Prostate gland (tissue), 2 donors: ENCODE data around the gene METTL17. TPM values are rescaled to one million over a fixed set of nuclear protein-coding genes. Genes with fewer than 3 reads are reported as not detected.

ENCODE experiments used
- DNase-seq: peaks from one replicate; pipeline ENCODE4 v3.0.0-alpha.2; 2019; ENCODE audit warnings: low spot score
- H3K27ac ChIP-seq, 2 donors: fragments of 200-600 bp; sonication (generic); 2 replicates each; pipeline ENCODE4 v1.5.1; 2017 to 2019
- H3K27me3 ChIP-seq: fragments of 200-600 bp; sonication (generic); replicated peaks from 2 replicates; pipeline ENCODE4 v1.5.1; 2019; ENCODE audit not compliant: insufficient read depth
- H3K36me3 ChIP-seq, 2 donors: fragments of 200-600 bp; sonication (generic); 1 replicate in 1 of 2; 2 replicates in 1 of 2; pipeline versions ENCODE4 v1.5.1 to v1.8.1; 2017 to 2019
- H3K4me1 ChIP-seq: fragments of 200-600 bp; sonication (generic); replicated peaks from 2 replicates; pipeline ENCODE4 v1.5.1; 2019
- H3K4me3 ChIP-seq, 2 donors: fragments of 200-600 bp; sonication (generic); 2 replicates each; pipeline ENCODE4 v1.5.1; 2017 to 2019
- H3K9me3 ChIP-seq: fragments of 200-600 bp; sonication (generic); 2 replicates; pipeline ENCODE4 v1.5.1; 2017
- CTCF ChIP-seq, 4 experiments: fragments of 200-600 bp in 2 of 4; fragments of 450-650 bp in 2 of 4; sonication (generic) in 2 of 4; IDR thresholded peaks; 1 replicate in 3 of 4; 2 replicates in 1 of 4; pipeline ENCODE4 v1.5.1; 2016 to 2019; ENCODE audit warnings: antibody characterized with exemption in 4 of 4, mild to moderate bottlenecking in 2 of 4, moderate library complexity in 2 of 4
- POLR2A ChIP-seq: fragments of 450-650 bp; IDR thresholded peaks from one replicate; pipeline ENCODE4 v1.6.1; 2016; ENCODE audit warnings: antibody characterized with exemption, mild to moderate bottlenecking
- POLR2AphosphoS5 ChIP-seq: sonication (generic); formaldehyde crosslinking; IDR thresholded peaks from one replicate; pipeline ENCODE4 v1.6.1; 2017; ENCODE audit warnings: antibody characterized with exemption
- WGBS: methylation state at CpG from one replicate; pipeline ENCODE4 v1.1.5; 2018; 5-methylcytosine and 5-hydroxymethylcytosine counted together
- intact Hi-C: fragments of 100-400 bp; cut with DNase I; formaldehyde crosslinking; loops from one replicate; pipeline ENCODE4 v1.14.2; 2022
- total RNA-seq, 2 donors: library from RNA; depleted of rRNA; stranded (reverse); fragments of >200 nt; gene quantifications; one replicate each; pipeline ENCODE4 v1.1.0, GENCODE V29; 2016

The METTL17 gene
- total RNA-seq, 2 donors from 2014 or later: 60.3 to 74.5 TPM

GRCh38 chr14:21036751-21037150 is 47.0 kb downstream of the METTL17 start:
- TF ChIP-seq POLR2AphosphoS5: no peak
- TF ChIP-seq CTCF (IDR thresholded peaks at IDR 0.05): no peak
- no peak for TF ChIP-seq POLR2A
- DNase-seq: no peak
- H3K9me3 ChIP-seq: no peaks in the 10 kb centered on the region
- intact Hi-C loops: no loop called here
- no peaks in the 10 kb centered on the region for H3K36me3 ChIP-seq
- no peaks in the 10 kb centered on the region for H3K27me3 ChIP-seq
- H3K4me3 ChIP-seq: no peak overlapping the region
- no peak overlapping the region for H3K27ac ChIP-seq
- 91% methylated on average over 7 of the region's 7 CpGs for WGBS
- H3K4me1 ChIP-seq: peaks cover 14% of the 10 kb centered on the region

GRCh38 chr14:21037156-21037555 is 47.4 kb downstream of the METTL17 start:
- 94% methylated on average over 3 of the region's 3 CpGs for WGBS
- Histone ChIP-seq H3K27ac (no peak overlapping the region), H3K4me3 (no peak overlapping the region), H3K9me3 (no peaks in the 10 kb centered on the region), H3K27me3 (no peaks in the 10 kb centered on the region), H3K4me1 (peaks cover 14% of the 10 kb centered on the region), H3K36me3 (no peaks in the 10 kb centered on the region)
- no peak for DNase-seq
- TF ChIP-seq POLR2A (no peak), CTCF (IDR thresholded peaks at IDR 0.05) (no peak), POLR2AphosphoS5 (no peak)
- intact Hi-C loops: no loop called here

GRCh38 chr14:21038441-21039422 is 49.0 kb downstream of the METTL17 start:
- Histone ChIP-seq H3K9me3 (no peaks in the 10 kb centered on the region), H3K27ac (peak overlapping the region; percentile 77 to 80), H3K27me3 (no peaks in the 10 kb centered on the region), H3K36me3 (no peaks in the 10 kb centered on the region), H3K4me3 (no peak overlapping the region), H3K4me1 (peaks cover 14% of the 10 kb centered on the region)
- DNase-seq: peak; percentile 88
- 12% methylated on average over 10 of the region's 10 CpGs for WGBS
- TF ChIP-seq CTCF (IDR thresholded peaks at IDR 0.05) (peak in 1 of 4 experiments; percentile 7), POLR2A (peak; percentile 21), POLR2AphosphoS5 (peak; percentile 89)
- intact Hi-C loops: loop anchor here (2.0 kb wide), 1 partner anchor 14 kb away; the partner anchor contains the start of gene NDRG2

GRCh38 chr14:21039585-21040369 is 50.0 kb downstream of the METTL17 start:
- H3K4me3 ChIP-seq: no peak overlapping the region
- peak; percentile 66 for DNase-seq
- intact Hi-C loops: loop anchor here (2.0 to 10.0 kb wide), 3 partner anchors 15 to 185 kb away; partner anchors contain the start of gene NDRG2

More at GRCh38 chr14:21039585-21040369, 50.0 kb downstream of the METTL17 start:
- H3K9me3 ChIP-seq: no peaks in the 10 kb centered on the region
- H3K27ac ChIP-seq: peak overlapping the region; percentile 77 to 80
- H3K27me3 ChIP-seq: no peaks in the 10 kb centered on the region
- H3K4me1 ChIP-seq: peaks cover 14% of the 10 kb centered on the region
- H3K36me3 ChIP-seq: no peaks in the 10 kb centered on the region
- 30% methylated on average over 8 of the region's 8 CpGs for WGBS
- TF ChIP-seq POLR2A (no peak), POLR2AphosphoS5 (peak; percentile 63), CTCF (IDR thresholded peaks at IDR 0.05) (peak; percentile 36 to 82 (median 74))
